Measurements from ENCODE around the gene DNAJC12. TPM values are rescaled to one million over a fixed set of nuclear protein-coding genes. Genes with fewer than 3 reads are reported as not detected.
A peak's percentile ranks its signal among the peaks of the same experiment; 100 is the strongest.

The DNAJC12 gene
- total and polyA plus RNA-seq, 5 donors from 2014 or later, result 0.43 to 0.61 TPM; not detected in 3

GRCh38 chr10:67789769-67790168 is 48.2 kb downstream of the DNAJC12 start:
- H3K4me1 ChIP-seq (ENCODE audit: control insufficient read depth, insufficient read depth, low read length, poor library complexity, severe bottlenecking), result peaks cover 8% of the 10 kb centered on the region
- H3K36me3 Mint-ChIP-seq, result no peaks in the 10 kb centered on the region
- H3K4me1 Mint-ChIP-seq, result peaks cover 3 to 30% (median 11%) of the 10 kb centered on the region in 4 donors
- no peaks in the 10 kb centered on the region for H3K9me3 Mint-ChIP-seq
- ATAC-seq (ENCODE audit: low read depth in 2 of 2), result no peak
- peaks cover 5% of the 10 kb centered on the region for H3K27me3 Mint-ChIP-seq
- no peak for DNase-seq
- H3K9me3 ChIP-seq (ENCODE audit: control insufficient read depth in 2 of 2, low read length in 2 of 2), result no peaks in the 10 kb centered on the region
- H3K4me3 Mint-ChIP-seq, result no peak overlapping the region
- H3K4me3 ChIP-seq (ENCODE audit: low read depth, low read length), result no peak overlapping the region
- no peaks in the 10 kb centered on the region for H3K36me3 ChIP-seq (ENCODE audit: control insufficient read depth, insufficient read depth, low read length)
- H3K27ac ChIP-seq (ENCODE audit: insufficient read depth, low read length, poor library complexity, severe bottlenecking), result no peak overlapping the region
- H3K27me3 ChIP-seq (ENCODE audit: control insufficient read depth, insufficient read depth, low read length), result no peaks in the 10 kb centered on the region
- H3K27ac Mint-ChIP-seq, result no peak overlapping the region

GRCh38 chr10:67788028-67788886 is 49.7 kb downstream of the DNAJC12 start:
- peak; percentile 57 to 63 for ATAC-seq (ENCODE audit: low read depth in 2 of 2)
- Mint-ChIP-seq H3K36me3 (no peaks in the 10 kb centered on the region), H3K27ac (peak overlapping the region in 1 of 3 donors; percentile 54), H3K9me3 (no peaks in the 10 kb centered on the region), H3K4me1 (peaks cover 4 to 30% (median 16%) of the 10 kb centered on the region in 4 donors), H3K4me3 (no peak overlapping the region), H3K27me3 (peaks cover 5% of the 10 kb centered on the region)
- Histone ChIP-seq H3K4me3 (ENCODE audit: low read depth, low read length) (no peak overlapping the region), H3K27me3 (ENCODE audit: control insufficient read depth, insufficient read depth, low read length) (no peaks in the 10 kb centered on the region), H3K4me1 (ENCODE audit: control insufficient read depth, insufficient read depth, low read length, poor library complexity, severe bottlenecking) (peaks cover 8% of the 10 kb centered on the region), H3K36me3 (ENCODE audit: control insufficient read depth, insufficient read depth, low read length) (no peaks in the 10 kb centered on the region), H3K9me3 (ENCODE audit: control insufficient read depth in 2 of 2, low read length in 2 of 2) (no peaks in the 10 kb centered on the region), H3K27ac (ENCODE audit: insufficient read depth, low read length, poor library complexity, severe bottlenecking) (no peak overlapping the region)
- DNase-seq, result peak; percentile 38 to 75 (median 40)

DNA sequence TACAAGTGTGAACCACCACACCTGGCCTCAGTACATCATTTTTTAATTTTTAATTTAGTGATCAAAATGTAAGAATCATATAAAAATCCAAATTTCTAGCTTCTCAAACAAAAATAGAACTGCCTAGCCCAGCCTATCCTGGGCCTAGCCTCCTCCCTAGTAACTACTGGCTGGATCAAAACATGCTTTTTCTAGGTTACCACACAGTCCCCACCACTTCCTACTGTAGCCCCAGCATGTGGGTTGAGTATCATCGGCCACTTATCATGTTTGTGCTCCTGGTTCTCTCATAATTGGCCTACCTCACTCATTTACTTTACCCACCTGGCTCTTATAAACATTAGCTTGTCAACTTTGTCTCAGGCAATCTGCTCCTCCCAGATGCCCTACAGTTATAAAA is 52.9 kb downstream of the DNAJC12 start:
- Mint-ChIP-seq H3K36me3 (no peaks in the 10 kb centered on the region), H3K27me3 (peaks cover 5% of the 10 kb centered on the region), H3K4me1 (peaks cover 4 to 20% (median 10%) of the 10 kb centered on the region in 4 donors), H3K4me3 (no peak overlapping the region), H3K27ac (peak overlapping the region; percentile 63 to 66 (median 64)), H3K9me3 (no peaks in the 10 kb centered on the region)
- Histone ChIP-seq H3K27me3 (ENCODE audit: control insufficient read depth, insufficient read depth, low read length) (no peaks in the 10 kb centered on the region), H3K4me3 (ENCODE audit: low read depth, low read length) (no peak overlapping the region), H3K9me3 (ENCODE audit: control insufficient read depth in 2 of 2, low read length in 2 of 2) (no peaks in the 10 kb centered on the region), H3K4me1 (ENCODE audit: control insufficient read depth, insufficient read depth, low read length, poor library complexity, severe bottlenecking) (peaks cover 8% of the 10 kb centered on the region), H3K27ac (ENCODE audit: insufficient read depth, low read length, poor library complexity, severe bottlenecking) (no peak overlapping the region), H3K36me3 (ENCODE audit: control insufficient read depth, insufficient read depth, low read length) (no peaks in the 10 kb centered on the region)
- DNase-seq, result peak in 2 of 3 donors; percentile 16 to 64
- ATAC-seq (ENCODE audit: low read depth in 2 of 2), result peak; percentile 57 to 67

DNA sequence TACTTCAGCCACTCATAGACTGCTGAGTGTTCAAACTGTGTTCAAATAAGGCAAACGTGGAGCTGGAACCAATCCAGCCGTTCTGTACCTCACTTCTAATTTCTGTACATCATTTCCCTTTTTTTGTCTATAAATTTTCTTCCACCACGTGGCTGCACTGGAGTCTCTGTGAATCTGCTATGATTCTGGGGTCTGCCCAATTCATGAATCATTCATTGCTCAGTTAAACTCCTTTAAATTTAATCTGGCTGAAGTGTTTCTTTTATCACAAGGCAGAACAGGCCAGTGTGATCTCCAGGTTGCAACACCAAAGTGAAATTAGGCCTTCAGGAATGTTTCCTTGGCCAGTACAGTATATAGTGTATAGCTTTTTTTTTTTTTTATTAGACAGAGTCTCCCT is 53.5 kb downstream of the DNAJC12 start:
- Histone ChIP-seq H3K27ac (ENCODE audit: insufficient read depth, low read length, poor library complexity, severe bottlenecking) (no peak overlapping the region), H3K4me3 (ENCODE audit: low read depth, low read length) (no peak overlapping the region), H3K9me3 (ENCODE audit: control insufficient read depth in 2 of 2, low read length in 2 of 2) (no peaks in the 10 kb centered on the region), H3K36me3 (ENCODE audit: control insufficient read depth, insufficient read depth, low read length) (no peaks in the 10 kb centered on the region), H3K4me1 (ENCODE audit: control insufficient read depth, insufficient read depth, low read length, poor library complexity, severe bottlenecking) (peaks cover 8% of the 10 kb centered on the region), H3K27me3 (ENCODE audit: control insufficient read depth, insufficient read depth, low read length) (no peaks in the 10 kb centered on the region)
- H3K36me3 Mint-ChIP-seq, result no peaks in the 10 kb centered on the region
- no peak overlapping the region for H3K27ac Mint-ChIP-seq
- no peak for DNase-seq
- peaks cover 9% of the 10 kb centered on the region for H3K27me3 Mint-ChIP-seq
- H3K4me3 Mint-ChIP-seq, result no peak overlapping the region
- H3K4me1 Mint-ChIP-seq, result peaks cover 8 to 26% (median 16%) of the 10 kb centered on the region in 4 donors
- no peak for ATAC-seq (ENCODE audit: low read depth in 2 of 2)
- H3K9me3 Mint-ChIP-seq, result no peaks in the 10 kb centered on the region

DNA sequence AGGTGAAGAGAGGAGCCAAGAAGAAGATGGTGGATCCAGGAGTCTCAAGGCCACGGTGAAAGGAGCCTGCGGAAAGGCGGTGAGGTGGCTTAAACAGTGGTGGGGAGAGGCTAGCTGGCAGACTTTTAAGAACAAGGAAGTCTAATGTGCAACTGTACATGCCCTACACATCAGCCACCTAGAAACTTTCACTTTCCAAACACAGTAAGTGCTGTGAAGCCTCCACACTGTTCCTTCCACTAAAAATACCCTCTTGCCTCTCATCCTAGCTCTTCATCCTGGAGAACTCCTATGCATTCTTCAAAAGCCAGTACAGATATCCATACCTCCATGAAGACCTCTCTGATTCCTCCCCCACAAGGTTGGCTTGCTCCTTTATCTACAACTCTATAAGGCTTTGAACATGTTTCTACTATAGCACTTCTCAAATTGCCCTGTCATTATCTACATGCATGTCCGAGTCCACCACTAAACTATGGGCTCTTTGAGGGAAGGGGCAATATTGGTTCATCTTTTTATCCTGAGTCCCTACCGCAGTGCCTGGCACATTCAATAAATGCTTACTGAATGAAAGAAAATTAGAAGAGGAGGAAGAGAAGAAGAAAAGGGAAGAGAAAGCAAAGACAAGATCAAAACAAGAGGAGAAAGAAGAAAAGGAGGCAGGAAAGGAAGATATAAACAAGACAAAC is 54.2 kb downstream of the DNAJC12 start:
- Mint-ChIP-seq H3K4me1 (peaks cover 8 to 28% (median 15%) of the 10 kb centered on the region in 4 donors), H3K27me3 (peaks cover 9% of the 10 kb centered on the region), H3K4me3 (peak overlapping the region in 1 of 4 donors; percentile 29), H3K9me3 (no peaks in the 10 kb centered on the region), H3K36me3 (no peaks in the 10 kb centered on the region), H3K27ac (peak overlapping the region in 2 of 3 donors; percentile 63 to 66)
- Histone ChIP-seq H3K27ac (ENCODE audit: insufficient read depth, low read length, poor library complexity, severe bottlenecking) (no peak overlapping the region), H3K4me3 (ENCODE audit: low read depth, low read length) (no peak overlapping the region), H3K9me3 (ENCODE audit: control insufficient read depth in 2 of 2, low read length in 2 of 2) (no peaks in the 10 kb centered on the region), H3K36me3 (ENCODE audit: control insufficient read depth, insufficient read depth, low read length) (no peaks in the 10 kb centered on the region), H3K27me3 (ENCODE audit: control insufficient read depth, insufficient read depth, low read length) (no peaks in the 10 kb centered on the region), H3K4me1 (ENCODE audit: control insufficient read depth, insufficient read depth, low read length, poor library complexity, severe bottlenecking) (peaks cover 8% of the 10 kb centered on the region)
- peak in 1 of 3 donors; percentile 32 for DNase-seq
- ATAC-seq (ENCODE audit: low read depth in 2 of 2), result no peak

DNA sequence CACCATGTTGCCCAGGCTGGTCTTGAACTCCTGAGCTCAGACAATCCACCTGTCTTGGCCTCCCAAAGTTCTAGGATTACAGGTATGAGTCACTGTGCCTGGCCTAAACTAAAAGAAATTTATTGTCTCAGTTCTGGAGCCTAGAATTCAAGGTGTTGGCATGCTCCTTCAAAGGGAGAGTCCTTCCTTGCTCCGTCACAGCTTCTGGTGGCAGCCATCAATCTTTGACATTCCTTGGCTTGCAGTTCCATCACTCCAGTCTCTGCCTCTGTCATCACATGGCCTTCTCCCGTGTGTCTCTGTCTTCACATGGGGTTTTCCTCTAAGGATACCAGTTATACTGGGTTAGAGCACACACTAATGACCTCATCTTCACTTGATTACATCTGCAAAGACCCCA is 55.5 kb downstream of the DNAJC12 start:
- Histone ChIP-seq H3K4me3 (ENCODE audit: low read depth, low read length) (no peak overlapping the region), H3K27me3 (ENCODE audit: control insufficient read depth, insufficient read depth, low read length) (no peaks in the 10 kb centered on the region), H3K9me3 (ENCODE audit: control insufficient read depth in 2 of 2, low read length in 2 of 2) (no peaks in the 10 kb centered on the region), H3K4me1 (ENCODE audit: control insufficient read depth, insufficient read depth, low read length, poor library complexity, severe bottlenecking) (peaks cover 8% of the 10 kb centered on the region), H3K36me3 (ENCODE audit: control insufficient read depth, insufficient read depth, low read length) (no peaks in the 10 kb centered on the region), H3K27ac (ENCODE audit: insufficient read depth, low read length, poor library complexity, severe bottlenecking) (no peak overlapping the region)
- Mint-ChIP-seq H3K9me3 (no peaks in the 10 kb centered on the region), H3K4me1 (peaks cover 8 to 23% (median 12%) of the 10 kb centered on the region in 4 donors), H3K36me3 (no peaks in the 10 kb centered on the region), H3K4me3 (no peak overlapping the region), H3K27me3 (peaks cover 5% of the 10 kb centered on the region), H3K27ac (peak overlapping the region in 1 of 3 donors; percentile 45)
- ATAC-seq (ENCODE audit: low read depth in 2 of 2), result no peak
- DNase-seq, result no peak

DNA sequence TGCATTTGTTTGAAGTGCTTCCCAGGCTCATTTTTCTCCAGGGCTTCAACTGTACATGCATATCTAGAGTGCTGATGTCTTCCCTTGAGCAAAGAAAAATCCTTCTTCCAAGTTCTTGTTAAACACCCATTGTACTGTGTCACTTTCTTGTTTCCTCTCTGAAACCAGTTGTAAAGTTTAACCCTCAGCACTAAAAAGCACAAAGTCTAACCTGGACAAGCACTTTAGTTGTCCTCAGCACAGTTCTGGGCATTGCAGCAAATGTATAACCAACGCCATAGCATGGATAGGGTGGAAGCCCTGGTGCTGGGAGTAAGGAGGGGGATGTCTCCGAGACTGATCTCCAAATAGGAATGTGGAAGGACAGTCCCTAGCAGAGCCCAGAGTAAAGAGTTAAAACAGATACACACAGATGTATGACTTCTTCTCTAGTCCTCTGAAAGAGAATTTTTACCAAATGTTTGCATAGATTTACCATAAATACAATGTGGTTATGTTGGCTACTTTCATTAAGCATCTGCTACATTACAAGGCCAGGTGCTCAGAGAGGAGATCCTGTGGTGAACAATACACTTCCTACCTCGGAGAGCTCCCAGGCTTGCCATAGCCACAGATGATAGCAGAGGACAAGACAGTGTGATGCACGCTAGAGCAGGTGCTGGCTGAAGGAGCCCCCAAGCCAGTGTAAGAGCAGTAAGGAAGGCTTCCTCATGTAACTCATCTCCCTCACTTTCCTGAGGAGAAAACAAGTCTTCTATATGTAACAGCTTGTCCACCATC is 57.0 kb downstream of the DNAJC12 start:
- no peak overlapping the region for H3K4me3 ChIP-seq (ENCODE audit: low read depth, low read length)
- no peaks in the 10 kb centered on the region for H3K36me3 ChIP-seq (ENCODE audit: control insufficient read depth, insufficient read depth, low read length)
- Mint-ChIP-seq H3K4me1 (peaks cover 8 to 23% (median 12%) of the 10 kb centered on the region in 4 donors), H3K27ac (peak overlapping the region in 1 of 3 donors; percentile 38), H3K9me3 (no peaks in the 10 kb centered on the region), H3K36me3 (no peaks in the 10 kb centered on the region), H3K4me3 (no peak overlapping the region), H3K27me3 (peaks cover 5% of the 10 kb centered on the region)
- H3K4me1 ChIP-seq (ENCODE audit: control insufficient read depth, insufficient read depth, low read length, poor library complexity, severe bottlenecking), result peaks cover 8% of the 10 kb centered on the region
- no peaks in the 10 kb centered on the region for H3K9me3 ChIP-seq (ENCODE audit: control insufficient read depth in 2 of 2, low read length in 2 of 2)
- H3K27me3 ChIP-seq (ENCODE audit: control insufficient read depth, insufficient read depth, low read length), result no peaks in the 10 kb centered on the region
- ATAC-seq (ENCODE audit: low read depth in 2 of 2), result no peak
- DNase-seq, result no peak
- H3K27ac ChIP-seq (ENCODE audit: insufficient read depth, low read length, poor library complexity, severe bottlenecking), result no peak overlapping the region
